Left colon (tissue), 2 donors: ENCODE results near the gene CDC42BPB. TPM values are rescaled to one million over a fixed set of nuclear protein-coding genes. Genes with fewer than 3 reads are reported as not detected.

Experiments used
- ATAC-seq: fragments of 200-7000 bp; cut with Tn5 transposase; one replicate; pipeline ENCODE4 v1.9.1; 2020; ENCODE audit warnings: mild to moderate bottlenecking, moderate library complexity
- DNase-seq, 2 donors: peaks; one replicate each; pipeline ENCODE4 v3.0.0-alpha.2; 2020
- intact Hi-C, 2 donors: fragments of 100-400 bp; cut with DNase I in 1 of 2; cut with micrococcal nuclease in 1 of 2; formaldehyde crosslinking; loops; one replicate each; pipeline versions ENCODE4 v1.11.2 to v1.14.0; 2022; cut with DNase I, micrococcal nuclease
- long read RNA-seq: library from polyadenylated mRNA; unstranded; transcript quantifications from one replicate; pipeline ENCODE4 v2.0.0, GENCODE V29; 2021
- total RNA-seq, 2 donors: library from RNA; stranded (reverse); fragmentation: NEBNext Ultra II Directional; extraction: Animal tissue kit (Norgen Biotek cat#: 25700); gene quantifications; one replicate each; pipeline ENCODE4 v1.2.1, GENCODE V29; 2021
- donor health status: DM: no; HTN: no; CAD: no.
- donor health status: DM: yes; HTN: yes; CAD: no.

CDC42BPB gene, protein sequence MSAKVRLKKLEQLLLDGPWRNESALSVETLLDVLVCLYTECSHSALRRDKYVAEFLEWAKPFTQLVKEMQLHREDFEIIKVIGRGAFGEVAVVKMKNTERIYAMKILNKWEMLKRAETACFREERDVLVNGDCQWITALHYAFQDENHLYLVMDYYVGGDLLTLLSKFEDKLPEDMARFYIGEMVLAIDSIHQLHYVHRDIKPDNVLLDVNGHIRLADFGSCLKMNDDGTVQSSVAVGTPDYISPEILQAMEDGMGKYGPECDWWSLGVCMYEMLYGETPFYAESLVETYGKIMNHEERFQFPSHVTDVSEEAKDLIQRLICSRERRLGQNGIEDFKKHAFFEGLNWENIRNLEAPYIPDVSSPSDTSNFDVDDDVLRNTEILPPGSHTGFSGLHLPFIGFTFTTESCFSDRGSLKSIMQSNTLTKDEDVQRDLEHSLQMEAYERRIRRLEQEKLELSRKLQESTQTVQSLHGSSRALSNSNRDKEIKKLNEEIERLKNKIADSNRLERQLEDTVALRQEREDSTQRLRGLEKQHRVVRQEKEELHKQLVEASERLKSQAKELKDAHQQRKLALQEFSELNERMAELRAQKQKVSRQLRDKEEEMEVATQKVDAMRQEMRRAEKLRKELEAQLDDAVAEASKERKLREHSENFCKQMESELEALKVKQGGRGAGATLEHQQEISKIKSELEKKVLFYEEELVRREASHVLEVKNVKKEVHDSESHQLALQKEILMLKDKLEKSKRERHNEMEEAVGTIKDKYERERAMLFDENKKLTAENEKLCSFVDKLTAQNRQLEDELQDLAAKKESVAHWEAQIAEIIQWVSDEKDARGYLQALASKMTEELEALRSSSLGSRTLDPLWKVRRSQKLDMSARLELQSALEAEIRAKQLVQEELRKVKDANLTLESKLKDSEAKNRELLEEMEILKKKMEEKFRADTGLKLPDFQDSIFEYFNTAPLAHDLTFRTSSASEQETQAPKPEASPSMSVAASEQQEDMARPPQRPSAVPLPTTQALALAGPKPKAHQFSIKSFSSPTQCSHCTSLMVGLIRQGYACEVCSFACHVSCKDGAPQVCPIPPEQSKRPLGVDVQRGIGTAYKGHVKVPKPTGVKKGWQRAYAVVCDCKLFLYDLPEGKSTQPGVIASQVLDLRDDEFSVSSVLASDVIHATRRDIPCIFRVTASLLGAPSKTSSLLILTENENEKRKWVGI (N-terminal part only)
- total RNA-seq = 10 to 100 TPM; 75.5 to 85.2 TPM
- long read RNA-seq, full-length matches to known transcripts = 1 of 43 reads
- long read RNA-seq, partial matches to known transcripts = 33 of 43 reads
- long read RNA-seq, other reads (novel, unspliced or antisense) = 9 of 43 reads

DNA sequence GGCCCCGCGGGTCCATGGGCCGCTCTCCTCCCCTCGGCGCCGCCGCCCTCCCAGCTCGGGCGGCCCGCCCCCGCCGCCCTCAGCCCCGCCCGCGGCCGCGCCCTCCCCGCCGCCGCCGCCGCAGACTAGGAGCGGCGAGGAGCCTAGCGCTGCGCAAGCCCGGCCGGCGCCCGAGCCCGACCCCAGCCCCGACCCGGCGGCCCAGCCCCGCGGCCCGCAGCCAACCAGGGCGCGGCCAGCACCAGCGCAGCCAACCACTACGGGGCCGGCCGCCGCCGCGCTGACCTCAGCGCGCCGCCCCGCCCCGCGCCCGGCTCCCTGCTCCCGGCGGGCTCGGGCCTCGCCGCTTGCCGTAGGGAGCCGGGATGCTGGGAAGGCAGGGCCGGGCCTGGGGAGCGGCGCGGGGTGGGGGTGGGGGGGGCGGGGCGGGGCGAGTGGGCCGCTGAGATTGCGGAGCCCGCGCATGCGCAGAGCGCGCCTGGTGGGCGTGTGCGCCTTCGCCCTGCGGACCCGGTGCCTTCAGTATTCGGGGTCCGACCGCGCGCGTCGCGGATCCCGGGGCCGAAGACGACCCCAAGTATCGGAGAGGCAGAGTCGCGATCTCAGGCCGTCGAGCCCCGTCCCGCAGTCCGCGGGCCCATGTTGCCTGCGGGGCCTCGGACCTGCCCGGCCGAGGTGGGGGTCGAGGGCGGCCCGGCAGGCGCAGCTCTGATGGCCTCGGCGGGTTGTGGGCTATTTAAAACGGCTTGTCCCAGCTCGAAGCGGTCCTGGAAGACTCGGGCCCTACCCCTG is at the start of gene CDC42BPB:
CDC42BPB (minus strand) TSS at position 178 of the 792 bp plus-strand sequence. CDS start 376 bp downstream, outside the sequence.
- ATAC-seq = peak; percentile 85
- intact Hi-C loops = no loop called here

GRCh38 chr14:103105580-103106150 is 48.3 kb upstream of the CDC42BPB start:
- peak; percentile 24 for ATAC-seq
- intact Hi-C loops = loop anchor here (5.0 to 10.0 kb wide), 3 partner anchors 79 to 189 kb away; no protein-coding TSS in a partner anchor
- peak in 1 of 2 donors; percentile 63 for DNase-seq

More for the DNA sequence above, at the start of gene CDC42BPB:
- peak; percentile 86 to 87 for DNase-seq

GRCh38 chr14:103104654-103105452 is 47.5 kb upstream of the CDC42BPB start:
- DNase-seq = peak in 1 of 2 donors; percentile 79
- peak; percentile 75 for ATAC-seq
- intact Hi-C loops = loop anchor here (5.0 to 10.0 kb wide), 3 partner anchors 80 to 190 kb away; no protein-coding TSS in a partner anchor

GRCh38 chr14:103104389-103104653 is 47.0 kb upstream of the CDC42BPB start:
- intact Hi-C loops = loop anchor here (10.0 kb wide), 2 partner anchors 80 to 190 kb away; no protein-coding TSS in a partner anchor
- no peak for DNase-seq
- no peak for ATAC-seq

- intact Hi-C loops = loop anchor here (10.0 kb wide), 2 partner anchors 81 to 191 kb away; no protein-coding TSS in a partner anchor
- peak; percentile 76 for ATAC-seq
Observed at GRCh38 chr14:103103461-103104388, 46.4 kb upstream of the CDC42BPB start.

DNA sequence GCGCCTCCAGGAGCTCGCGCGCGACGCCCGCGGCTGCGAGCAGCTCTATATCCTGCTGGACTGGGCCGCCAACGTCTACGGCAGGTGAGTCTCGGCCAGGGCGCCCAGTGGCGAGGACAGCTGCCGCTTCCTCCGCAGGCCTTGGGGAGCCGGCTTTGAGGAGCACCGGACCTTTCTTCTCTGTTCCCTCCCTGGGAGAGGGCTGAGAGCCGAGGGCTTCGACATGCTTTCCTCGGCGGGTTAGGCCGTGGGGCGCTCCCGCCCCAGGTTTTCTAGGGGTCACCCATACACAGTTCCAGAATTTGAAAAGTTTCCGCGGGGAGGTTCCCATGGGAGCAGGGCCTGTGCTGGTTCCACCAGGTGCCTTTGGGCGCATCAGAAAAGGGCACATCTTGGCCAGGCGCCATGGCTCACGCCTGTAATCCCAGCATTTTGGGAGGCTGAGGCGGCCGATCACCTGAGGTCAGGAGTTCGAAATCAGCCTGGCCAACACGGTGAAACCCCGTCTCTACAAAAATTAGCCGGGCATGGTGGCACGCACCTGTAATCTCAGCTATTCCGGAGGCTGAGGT is 45.4 kb upstream of the CDC42BPB start:
- intact Hi-C loops = loop anchor here (10.0 kb wide), 2 partner anchors 82 to 192 kb away; no protein-coding TSS in a partner anchor
- ATAC-seq (no peak), DNase-seq (no peak)

More at GRCh38 chr14:103103461-103104388, 46.4 kb upstream of the CDC42BPB start:
- DNase-seq = peak; percentile 86 to 87

DNA sequence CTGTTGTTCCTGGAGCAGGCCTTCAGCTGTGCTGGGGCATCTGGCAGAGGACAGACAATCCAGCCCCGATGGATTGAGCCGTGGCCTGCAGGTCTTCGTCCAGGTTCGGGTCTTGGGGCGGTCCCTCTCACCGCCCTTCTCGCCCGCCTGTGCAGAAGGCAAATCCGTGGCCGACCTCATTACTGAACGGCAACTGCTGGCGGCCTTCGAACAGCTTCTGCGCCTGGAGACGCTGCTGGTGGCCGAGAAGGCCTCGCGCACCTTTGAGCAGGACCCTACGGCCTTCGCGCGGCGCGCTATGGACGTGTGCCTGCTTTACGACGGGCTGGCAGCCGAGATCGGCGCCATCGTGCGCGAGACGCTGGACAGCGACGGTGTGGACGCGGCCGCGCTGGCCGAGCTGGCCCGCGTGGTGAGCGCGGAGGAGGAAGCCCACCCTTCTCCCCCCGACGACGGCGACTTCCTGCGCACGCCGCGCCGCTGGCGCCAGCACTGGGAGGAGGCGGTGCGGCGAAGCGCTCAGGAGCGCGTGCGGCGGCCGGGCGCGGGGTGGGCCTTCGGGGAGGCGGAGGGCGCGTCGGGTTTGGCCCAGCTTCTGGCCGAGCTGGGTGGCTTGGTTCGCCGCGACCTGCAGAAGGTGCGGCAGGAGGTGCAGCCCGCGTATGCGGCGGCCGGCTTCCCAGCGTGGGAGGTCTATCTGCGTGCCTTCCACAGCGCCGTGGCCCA is 44.8 kb upstream of the CDC42BPB start:
- ATAC-seq (no peak), DNase-seq (no peak)
- intact Hi-C loops = loop anchor here (10.0 kb wide), 2 partner anchors 83 to 193 kb away; no protein-coding TSS in a partner anchor

DNA sequence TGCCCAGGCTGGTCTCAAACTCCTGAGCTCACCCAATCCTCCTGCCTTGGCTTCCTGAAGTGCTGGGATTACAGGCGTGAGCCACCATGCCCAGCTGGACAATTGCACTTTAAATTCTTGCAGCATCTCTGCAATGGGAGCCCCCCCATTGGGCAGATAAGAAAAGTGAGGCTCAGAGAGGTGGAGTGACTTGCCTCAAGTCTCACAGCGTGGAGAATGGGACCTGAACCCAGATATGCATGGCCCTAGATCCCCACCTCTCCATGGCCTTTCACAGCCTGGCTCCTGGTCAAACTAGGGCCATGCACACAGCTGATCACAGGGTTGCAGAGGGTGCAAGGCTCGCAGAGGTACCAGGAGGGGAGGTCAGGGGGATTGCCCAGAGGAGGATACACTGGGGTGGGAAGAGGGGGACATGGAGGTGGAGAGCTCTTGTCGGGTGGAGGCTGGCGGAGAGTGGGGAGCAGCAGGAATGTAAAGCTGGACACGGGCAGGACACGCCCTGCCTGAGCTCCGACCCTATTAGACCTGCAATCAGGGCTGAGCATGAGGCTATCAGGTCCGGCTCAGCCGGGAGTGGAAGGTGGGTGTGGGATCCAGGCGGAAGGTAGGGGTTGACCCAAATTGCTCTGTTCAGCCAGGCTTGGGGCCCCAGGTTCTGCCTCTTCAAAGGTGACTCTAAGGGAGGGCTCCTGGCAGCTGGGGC is 44.1 kb upstream of the CDC42BPB start:
- no peak for DNase-seq
- no peak for ATAC-seq
- intact Hi-C loops = loop anchor here (10.0 kb wide), 2 partner anchors 83 to 193 kb away; no protein-coding TSS in a partner anchor

DNA sequence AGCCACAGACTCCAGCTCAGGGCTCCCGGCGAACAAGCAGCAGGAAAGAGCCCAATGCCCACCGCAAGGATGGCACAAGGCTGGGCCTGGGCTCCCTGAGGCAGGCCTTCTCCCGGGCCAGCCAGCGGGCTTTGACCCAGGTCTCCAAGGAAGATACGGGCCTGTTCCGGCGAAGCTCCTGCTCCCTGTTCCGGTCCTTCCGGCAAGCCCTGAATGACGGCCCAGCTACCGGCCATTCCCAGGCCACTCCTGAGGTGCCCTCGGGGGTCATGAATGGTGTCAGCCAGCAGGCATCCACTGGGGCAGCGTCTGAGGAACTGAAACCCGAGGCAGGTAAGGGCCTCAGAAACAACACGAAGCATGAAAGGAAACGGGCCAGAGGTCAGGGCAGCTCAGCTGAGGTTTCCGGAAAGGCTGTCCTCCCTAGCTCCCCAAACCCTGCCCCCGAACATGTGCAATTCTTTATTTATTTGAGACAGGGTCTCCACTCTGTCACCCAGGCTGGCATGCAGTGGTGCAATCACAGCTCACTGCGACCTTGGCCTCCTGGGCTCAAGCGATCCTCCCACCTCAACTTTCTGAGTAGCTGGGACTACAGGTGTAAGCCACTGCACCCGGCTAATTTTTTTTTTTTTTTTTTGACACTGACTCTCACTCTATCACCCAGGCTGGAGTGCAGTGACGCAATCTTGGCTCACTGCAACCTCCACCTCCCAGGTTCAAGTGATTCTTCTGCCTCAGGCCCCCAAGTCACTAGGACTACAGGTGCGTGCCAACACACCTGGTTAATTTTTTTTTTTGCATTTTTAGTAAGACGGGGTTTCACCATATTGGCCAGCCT is 43.2 kb upstream of the CDC42BPB start:
- ATAC-seq (no peak), DNase-seq (no peak)
- intact Hi-C loops = loop anchor here (10.0 kb wide), 2 partner anchors 84 to 194 kb away; no protein-coding TSS in a partner anchor

DNA sequence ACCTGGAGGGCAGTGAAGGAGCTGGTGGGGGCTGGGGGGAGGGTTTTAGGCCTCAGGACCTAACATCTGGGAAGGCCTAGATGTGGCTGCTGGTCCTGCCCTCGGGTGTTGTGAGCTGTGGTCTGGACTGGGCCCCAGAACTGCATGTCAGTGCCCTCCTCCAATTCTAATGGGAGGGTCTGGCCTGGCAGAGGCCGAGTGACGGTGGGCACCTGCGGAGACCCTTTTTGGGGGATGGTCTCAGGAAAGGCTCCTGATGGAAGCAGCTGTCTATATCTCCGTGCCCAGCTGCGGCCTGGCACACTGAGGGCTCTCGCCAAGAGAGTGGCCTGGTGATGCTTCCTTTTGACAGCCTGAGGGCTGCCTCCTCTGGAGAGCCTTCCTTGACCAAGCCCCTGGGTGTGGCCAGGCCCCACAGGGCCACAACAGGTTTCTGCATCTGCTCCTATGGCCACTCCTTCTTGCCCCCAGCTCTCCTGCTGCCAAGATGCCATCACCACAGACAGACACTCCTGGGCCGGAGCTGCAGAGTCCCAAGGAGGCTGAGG is 42.5 kb upstream of the CDC42BPB start:
- intact Hi-C loops = loop anchor here (10.0 kb wide), 2 partner anchors 85 to 195 kb away; no protein-coding TSS in a partner anchor
- ATAC-seq (no peak), DNase-seq (no peak)

- DNase-seq (no peak), ATAC-seq (no peak)
- intact Hi-C loops = no loop called here
Observed at GRCh38 chr14:103099081-103099732, 41.9 kb upstream of the CDC42BPB start.
